Heart right ventricle (tissue), 16 donors: ENCODE results near the gene SETBP1. TPM values are rescaled to one million over a fixed set of nuclear protein-coding genes. Genes with fewer than 3 reads are reported as not detected.

ENCODE experiments used
- ATAC-seq, 8 donors: fragments of 200-7000 bp; cut with Tn5 transposase; one replicate each; pipeline ENCODE4 v1.9.1; 2020; ENCODE audit warnings: mild to moderate bottlenecking in 8 of 8, moderate library complexity in 8 of 8, moderate number of reproducible peaks in 1 of 8
- DNase-seq, 2 donors: peaks; one replicate each; pipeline ENCODE4 v3.0.0-alpha.2; 2020
- H3K27ac ChIP-seq, 10 donors: fragments of 200-600 bp; sonication (generic) in 2 of 10; one replicate each; pipeline versions ENCODE4 v1.5.0 to v1.8.0; 2020 to 2022; ENCODE audit warnings: mild to moderate bottlenecking in 3 of 10
- H3K27me3 ChIP-seq, 7 donors: fragments of 200-600 bp; one replicate each; pipeline ENCODE4 v1.8.0; 2021 to 2022; ENCODE audit warnings: mild to moderate bottlenecking in 2 of 7
- H3K36me3 ChIP-seq, 9 donors: fragments of 200-600 bp; sonication (generic) in 1 of 9; one replicate each; pipeline versions ENCODE4 v1.5.0 to v1.8.0; 2020 to 2022; ENCODE audit warnings: mild to moderate bottlenecking in 2 of 9
- H3K4me1 ChIP-seq, 9 donors: fragments of 200-600 bp; sonication (generic) in 1 of 9; one replicate each; pipeline versions ENCODE4 v1.5.0 to v1.8.0; 2020 to 2022; ENCODE audit warnings: mild to moderate bottlenecking in 4 of 9
- H3K4me3 ChIP-seq, 10 donors: fragments of 200-600 bp; sonication (generic) in 2 of 10; one replicate each; pipeline versions ENCODE4 v1.5.0 to v1.8.0; 2020 to 2022; ENCODE audit warnings: mild to moderate bottlenecking in 7 of 10, moderate library complexity in 2 of 10
- H3K9me3 ChIP-seq, 11 donors: fragments of 200-600 bp in 10 of 11; sonication (generic) in 2 of 11; one replicate each; pipeline versions ENCODE4 v1.5.0 to v1.8.0; 2013 to 2022; ENCODE audit warnings: mild to moderate bottlenecking in 2 of 11, control low read depth in 1 of 11, moderate library complexity in 1 of 11
- WGBS, 2 donors: extraction: QIAGEN DNeasy Blood & Tissue Kit; methylation state at CpG; one replicate each; pipeline ENCODE4 v1.1.7; 2013; ENCODE audit warnings: inconsistent platforms in 1 of 2; 5-methylcytosine and 5-hydroxymethylcytosine counted together
- intact Hi-C, 10 donors: fragments of 100-400 bp; cut with DNase I; formaldehyde crosslinking; loops; one replicate each; pipeline versions ENCODE4 v1.11.1 to v1.14.2; 2022
- polyA plus RNA-seq, 2 donors: library from polyadenylated mRNA; stranded (reverse); fragments of 200-250 nt; gene quantifications; one replicate each; pipeline ENCODE4 v1.2.3, GENCODE V29; 2013
- total RNA-seq, 10 donors: library from RNA; stranded (reverse); fragmentation: NEBNext Ultra II Directional in 3 of 10; extraction: Animal tissue kit (Norgen Biotek cat#: 25700) in 3 of 10; gene quantifications; one replicate each; pipeline versions ENCODE4 v1.2.1 to v1.2.4, GENCODE V29; 2021 to 2023
- TF ChIP-seq, protein P1 (sequence below), 9 donors: fragments of 200-600 bp; sonication (generic) in 2 of 9; IDR thresholded peaks; one replicate each; pipeline versions ENCODE4 v1.5.0 to v1.8.0; 2021 to 2022; ENCODE audit warnings: antibody characterized with exemption in 9 of 9, mild to moderate bottlenecking in 5 of 9, moderate library complexity in 1 of 9
- donor health status: Arrhythmogenic right ventricular cardiomyopathy.
- donor health status: ischemic (EF 13 %, LVEDD 7.1; RV severe dilation, severe dysfunction).
- donor health status: healthy with polysubstance abuse.
- donor health status: DM: no; HTN: yes; CAD: no.
- donor health status: DM: no; HTN: no; CAD: no.
- donor health status: ischemic (EF 25% LVEDD 6.9; RV normal size, moderate dysfunction).
- donor health status: ischemic (EF 25% LVEDD 5.7; RV mildly dilated, moderate dysfunction).
- donor health status: healthy.
- donor health status: DM: yes; HTN: yes; CAD: no.
- donor health status: Ischemic cardiomyopathy.
- donor health status: ischemic (EF 35%, LVEDD 5.7; RV mildly dilated, moderate dysfunction).
- donor health status: nonischemic (EF 11% LVEDD 7.7; RV severe dilation, severe dysfunction).
- donor health status: DM: yes; HTN: yes; CAD: no.
- donor health status: PGD.
- donor health status: ischemic (EF 29% LVEDD 5.4; RV normal size, mild dysfunction).
- donor health status: nonischemic (EF 23%, LVEDD 6.1; RV moderate dilation, normal function).

The SETBP1 gene
- total and polyA plus RNA-seq, 12 donors: 0.71 to 12.2 (median 6.1) TPM

DNA sequence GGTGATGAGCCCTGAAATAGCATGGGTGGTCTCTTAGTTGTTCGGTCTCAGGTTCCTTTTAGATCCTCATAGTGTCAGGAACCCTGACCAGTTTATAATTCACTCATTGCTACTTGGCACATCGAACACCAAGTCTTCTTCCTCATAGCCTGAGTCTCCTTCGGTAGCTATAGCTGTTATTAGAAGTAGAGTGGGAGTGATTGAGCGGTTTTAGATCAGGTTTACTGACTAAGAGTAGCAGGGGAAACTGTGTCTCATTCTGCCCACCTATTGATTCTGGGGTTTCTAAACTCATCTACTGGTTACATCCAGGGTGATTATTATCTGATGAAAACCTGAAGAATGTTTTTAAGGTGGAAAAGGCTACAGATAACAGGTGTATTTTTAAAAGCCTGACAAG lies 114.6 kb downstream of the SETBP1 start:
- DNase-seq (no peak), ATAC-seq (no peak)
- Histone ChIP-seq H3K9me3 (no peaks in the 10 kb centered on the region), H3K36me3 (no peaks in the 10 kb centered on the region), H3K27ac (no peak overlapping the region), H3K27me3 (no peaks in the 10 kb centered on the region), H3K4me3 (no peak overlapping the region), H3K4me1 (peaks cover 18 to 69% (median 55%) of the 10 kb centered on the region in 9 donors)
- TF ChIP-seq, protein P1, sequence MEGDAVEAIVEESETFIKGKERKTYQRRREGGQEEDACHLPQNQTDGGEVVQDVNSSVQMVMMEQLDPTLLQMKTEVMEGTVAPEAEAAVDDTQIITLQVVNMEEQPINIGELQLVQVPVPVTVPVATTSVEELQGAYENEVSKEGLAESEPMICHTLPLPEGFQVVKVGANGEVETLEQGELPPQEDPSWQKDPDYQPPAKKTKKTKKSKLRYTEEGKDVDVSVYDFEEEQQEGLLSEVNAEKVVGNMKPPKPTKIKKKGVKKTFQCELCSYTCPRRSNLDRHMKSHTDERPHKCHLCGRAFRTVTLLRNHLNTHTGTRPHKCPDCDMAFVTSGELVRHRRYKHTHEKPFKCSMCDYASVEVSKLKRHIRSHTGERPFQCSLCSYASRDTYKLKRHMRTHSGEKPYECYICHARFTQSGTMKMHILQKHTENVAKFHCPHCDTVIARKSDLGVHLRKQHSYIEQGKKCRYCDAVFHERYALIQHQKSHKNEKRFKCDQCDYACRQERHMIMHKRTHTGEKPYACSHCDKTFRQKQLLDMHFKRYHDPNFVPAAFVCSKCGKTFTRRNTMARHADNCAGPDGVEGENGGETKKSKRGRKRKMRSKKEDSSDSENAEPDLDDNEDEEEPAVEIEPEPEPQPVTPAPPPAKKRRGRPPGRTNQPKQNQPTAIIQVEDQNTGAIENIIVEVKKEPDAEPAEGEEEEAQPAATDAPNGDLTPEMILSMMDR (IDR thresholded peaks at IDR 0.05): no peak
- intact Hi-C loops: loop anchor here in 2 of 10 donors (10.0 kb wide), 3 partner anchors 60 to 90 kb away; no protein-coding TSS in a partner anchor
- WGBS, 2 donors: 95 to 97% methylated on average over 4 of the region's 4 CpGs

DNA sequence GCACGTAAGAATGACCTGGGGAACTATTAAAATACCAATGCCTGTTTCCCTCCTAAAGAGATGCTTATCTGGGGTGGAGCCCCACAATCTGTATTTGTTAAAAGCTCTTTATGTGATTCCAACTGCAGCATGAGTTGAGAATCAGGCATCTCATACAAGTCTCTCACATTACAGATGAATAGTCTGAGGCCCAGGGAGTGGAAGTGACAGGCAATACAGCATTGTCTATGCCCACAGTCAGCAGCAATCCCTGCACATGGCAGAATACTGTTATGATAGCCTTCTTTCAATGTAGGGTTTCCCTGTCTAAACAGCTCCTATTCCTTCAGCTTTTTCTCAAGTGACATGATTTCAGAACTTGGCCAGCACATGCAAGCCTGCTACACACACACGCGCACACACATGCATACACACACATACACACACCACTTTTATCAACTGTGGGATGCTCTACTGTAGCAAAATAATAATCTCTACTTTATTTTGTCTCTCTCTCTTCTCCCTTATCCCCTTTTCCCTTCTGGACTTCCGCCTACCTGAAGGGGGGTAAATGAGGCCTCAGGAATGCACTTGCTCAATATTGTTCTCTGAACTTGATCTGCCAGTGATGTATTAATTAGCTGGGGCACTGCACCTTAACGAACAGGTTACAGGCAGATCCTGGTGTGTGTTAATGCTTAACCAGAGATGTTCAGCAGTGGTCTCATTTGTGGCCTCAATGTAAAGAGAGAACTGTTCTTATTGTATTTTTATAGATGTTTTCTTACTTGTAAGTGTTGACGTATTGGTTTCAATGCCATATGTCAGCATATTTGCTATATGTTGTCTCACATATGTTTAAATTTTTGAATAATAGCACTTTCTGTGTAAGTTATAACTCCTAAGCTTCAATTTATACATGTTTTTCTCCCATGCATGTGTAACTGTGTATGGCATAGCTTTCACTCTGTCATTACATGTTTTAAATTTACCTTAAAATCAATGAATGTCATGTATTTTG lies 116.0 kb downstream of the SETBP1 start:
- Histone ChIP-seq H3K4me1 (peaks cover 15 to 56% (median 43%) of the 10 kb centered on the region in 9 donors), H3K27ac (no peak overlapping the region), H3K9me3 (no peaks in the 10 kb centered on the region), H3K27me3 (no peaks in the 10 kb centered on the region), H3K36me3 (no peaks in the 10 kb centered on the region), H3K4me3 (no peak overlapping the region)
- DNase-seq: no peak
- 88 to 92% methylated on average over 6 of the region's 6 CpGs for WGBS, 2 donors
- TF ChIP-seq, protein P1 (IDR thresholded peaks at IDR 0.05): no peak
- no peak for ATAC-seq
- intact Hi-C loops: loop anchor here in 2 of 10 donors (10.0 kb wide), 3 partner anchors 58 to 92 kb away; no protein-coding TSS in a partner anchor

DNA sequence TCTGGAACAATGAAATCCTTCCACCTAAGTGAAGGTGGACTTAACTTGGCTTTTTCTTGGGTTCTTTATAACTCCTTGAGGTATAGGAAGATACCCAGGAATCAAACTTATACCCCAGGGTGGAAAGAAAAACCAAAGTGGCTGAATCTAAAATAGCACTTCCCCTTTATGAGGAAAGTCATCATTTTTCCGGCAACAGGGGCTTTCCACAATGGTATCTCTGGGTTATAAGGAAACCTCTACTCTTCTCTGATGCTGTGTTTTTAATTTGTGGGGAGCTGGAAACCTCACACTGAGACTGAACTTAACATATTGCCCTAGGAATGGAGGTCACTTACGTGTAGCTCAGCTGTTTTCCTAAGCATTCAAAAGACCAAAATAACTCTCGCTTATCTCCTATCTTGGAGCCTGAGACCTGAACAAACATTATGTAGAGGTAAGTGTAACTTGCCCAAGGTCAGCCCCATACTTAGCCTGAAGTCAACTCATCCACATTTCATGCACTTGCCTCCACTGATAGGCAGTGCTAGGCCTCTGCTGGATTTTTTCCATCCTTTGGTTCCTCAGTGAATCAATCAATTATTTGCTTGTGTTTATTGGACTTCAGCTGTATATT lies 117.9 kb downstream of the SETBP1 start:
- H3K27me3 ChIP-seq: no peaks in the 10 kb centered on the region
- peaks cover 6 to 56% (median 35%) of the 10 kb centered on the region in 9 donors for H3K4me1 ChIP-seq
- TF ChIP-seq, protein P1 (IDR thresholded peaks at IDR 0.05): no peak
- H3K36me3 ChIP-seq: no peaks in the 10 kb centered on the region
- ATAC-seq (peak in 4 of 8 donors; percentile 18 to 73 (median 26)), DNase-seq (no peak)
- WGBS, 2 donors: 50 to 51% methylated on average over 3 of the region's 3 CpGs
- no peak overlapping the region for H3K4me3 ChIP-seq
- H3K9me3 ChIP-seq: no peaks in the 10 kb centered on the region
- peak overlapping the region in 1 of 10 donors; percentile 3 for H3K27ac ChIP-seq
- intact Hi-C loops: loop anchor here in 2 of 10 donors (10.0 kb wide), 3 partner anchors 56 to 94 kb away; no protein-coding TSS in a partner anchor

DNA sequence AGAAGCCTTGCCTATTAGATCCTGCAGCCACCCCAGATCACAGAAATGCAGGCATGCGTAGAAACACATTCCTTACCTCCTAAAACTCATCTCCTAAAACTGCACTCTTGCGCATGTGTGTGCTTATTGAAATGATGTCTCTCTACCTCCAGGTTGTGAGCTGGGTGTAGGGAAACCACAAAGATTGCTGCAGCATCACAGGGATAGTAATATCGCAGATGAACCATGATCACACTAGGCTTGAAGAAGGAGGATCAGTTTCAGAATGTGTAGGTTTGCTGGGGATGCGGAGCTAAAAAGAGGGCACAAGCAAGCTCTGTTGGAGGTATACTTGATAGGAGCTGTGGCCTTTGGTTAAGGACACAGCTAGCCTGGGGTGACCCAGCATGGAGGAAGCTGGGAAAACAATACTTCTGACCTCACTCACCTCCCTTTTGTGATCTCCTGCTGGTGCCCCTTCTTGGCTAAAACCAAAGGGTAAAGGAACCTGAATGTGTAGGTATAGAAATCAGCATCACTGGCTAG lies 118.8 kb downstream of the SETBP1 start:
- H3K4me1 ChIP-seq: peaks cover 6 to 58% (median 36%) of the 10 kb centered on the region in 9 donors
- intact Hi-C loops: loop anchor here in 2 of 10 donors (10.0 kb wide), 3 partner anchors 55 to 95 kb away; no protein-coding TSS in a partner anchor
- no peak overlapping the region for H3K4me3 ChIP-seq
- 97 to 98% methylated on average over 4 of the region's 4 CpGs for WGBS, 2 donors
- ATAC-seq (no peak), DNase-seq (no peak)
- TF ChIP-seq, protein P1 (IDR thresholded peaks at IDR 0.05): no peak
- no peaks in the 10 kb centered on the region for H3K36me3 ChIP-seq
- no peaks in the 10 kb centered on the region for H3K27me3 ChIP-seq
- no peaks in the 10 kb centered on the region for H3K9me3 ChIP-seq
- H3K27ac ChIP-seq: peak overlapping the region in 1 of 10 donors; percentile 3
